ENCODE data around the gene C2orf80.

DNA sequence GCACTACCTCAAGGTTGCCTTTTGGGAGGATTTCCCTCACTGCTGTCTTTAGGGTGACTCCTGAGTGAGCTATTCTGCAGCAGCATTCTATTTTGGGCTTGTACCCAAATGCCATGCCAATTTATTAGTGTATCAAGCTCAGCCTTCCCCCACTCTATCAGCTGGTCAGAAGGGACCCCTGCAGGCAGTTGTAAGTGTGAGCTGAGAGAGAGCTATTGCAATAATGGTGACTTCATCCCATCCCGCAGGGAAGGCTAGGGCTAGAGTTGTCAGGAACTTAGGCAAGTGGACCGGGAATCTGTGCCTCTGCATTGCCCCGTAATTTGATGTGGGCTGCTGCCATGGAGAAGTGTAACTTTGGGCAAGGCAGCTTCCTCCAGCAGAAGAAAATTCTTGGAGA, 42.1 kb downstream of the C2orf80 start:
- TF ChIP-seq, protein P1, sequence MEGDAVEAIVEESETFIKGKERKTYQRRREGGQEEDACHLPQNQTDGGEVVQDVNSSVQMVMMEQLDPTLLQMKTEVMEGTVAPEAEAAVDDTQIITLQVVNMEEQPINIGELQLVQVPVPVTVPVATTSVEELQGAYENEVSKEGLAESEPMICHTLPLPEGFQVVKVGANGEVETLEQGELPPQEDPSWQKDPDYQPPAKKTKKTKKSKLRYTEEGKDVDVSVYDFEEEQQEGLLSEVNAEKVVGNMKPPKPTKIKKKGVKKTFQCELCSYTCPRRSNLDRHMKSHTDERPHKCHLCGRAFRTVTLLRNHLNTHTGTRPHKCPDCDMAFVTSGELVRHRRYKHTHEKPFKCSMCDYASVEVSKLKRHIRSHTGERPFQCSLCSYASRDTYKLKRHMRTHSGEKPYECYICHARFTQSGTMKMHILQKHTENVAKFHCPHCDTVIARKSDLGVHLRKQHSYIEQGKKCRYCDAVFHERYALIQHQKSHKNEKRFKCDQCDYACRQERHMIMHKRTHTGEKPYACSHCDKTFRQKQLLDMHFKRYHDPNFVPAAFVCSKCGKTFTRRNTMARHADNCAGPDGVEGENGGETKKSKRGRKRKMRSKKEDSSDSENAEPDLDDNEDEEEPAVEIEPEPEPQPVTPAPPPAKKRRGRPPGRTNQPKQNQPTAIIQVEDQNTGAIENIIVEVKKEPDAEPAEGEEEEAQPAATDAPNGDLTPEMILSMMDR (conservative IDR thresholded peaks at IDR 0.05 in 1 of 2, IDR thresholded peaks at IDR 0.05 in 1 of 2; ENCODE audit: extremely low read depth in 1 of 2, insufficient read depth in 1 of 2, low read depth in 1 of 2, low read length in 2 of 2), result no peak
- TF ChIP-seq EZH2 (IDR thresholded peaks at IDR 0.05; ENCODE audit: borderline replicate concordance, low read length), result no peak

Data from mammary epithelial cell (primary cell).